HG03196 (cell line): ENCODE data around the gene SPP1.
"Not testable (repeated sequence)": the region's sequence is repeated elsewhere in the genome, so short reads cannot be mapped to it uniquely, and the experiment has no call there.

Experiments
- ATAC-seq: cut with Tn5 transposase; IDR thresholded peaks from one replicate; pipeline ENCODE4 v1.9.1; 2021; ENCODE audit not compliant: unreplicated experiment

SPP1 gene

GRCh38 chr4:87975466-87975865 lies at the start of gene SPP1:
Gene SPP1 (plus strand): TSS chr4:87975714. CDS start chr4:87976896, 1,182 bp downstream.
- peak; percentile 83 for ATAC-seq

GRCh38 chr4:87926554-87927098 lies 48.9 kb upstream of the SPP1 start:
- ATAC-seq, result no peak

- ATAC-seq, result no peak
Measured at GRCh38 chr4:87930629-87931028, 44.9 kb upstream of the SPP1 start.

- no peak for ATAC-seq
Measured at GRCh38 chr4:87931932-87932331, 43.6 kb upstream of the SPP1 start.

- ATAC-seq, result no peak
Measured at GRCh38 chr4:87932718-87933141, 42.8 kb upstream of the SPP1 start.

GRCh38 chr4:87933337-87933736 lies 42.2 kb upstream of the SPP1 start:
- no peak for ATAC-seq

GRCh38 chr4:87934157-87934704 lies 41.3 kb upstream of the SPP1 start:
- no peak for ATAC-seq

- no peak for ATAC-seq
Measured at GRCh38 chr4:87934973-87935372, 40.5 kb upstream of the SPP1 start.

- ATAC-seq, result not testable (repeated sequence)
Measured at GRCh38 chr4:87935954-87936353, 39.6 kb upstream of the SPP1 start.

GRCh38 chr4:87937523-87937922 lies 38.0 kb upstream of the SPP1 start:
- no peak for ATAC-seq

- ATAC-seq, result no peak
Measured at GRCh38 chr4:87938746-87939145, 36.8 kb upstream of the SPP1 start.

GRCh38 chr4:87939978-87940690 lies 35.4 kb upstream of the SPP1 start:
- ATAC-seq, result no peak

GRCh38 chr4:87940809-87941208 lies 34.7 kb upstream of the SPP1 start:
- ATAC-seq, result not testable (repeated sequence)

GRCh38 chr4:87941537-87942392 lies 33.7 kb upstream of the SPP1 start:
- no peak for ATAC-seq

GRCh38 chr4:87943660-87944149 lies 31.8 kb upstream of the SPP1 start:
- ATAC-seq, result no peak

- ATAC-seq, result no peak
Measured at GRCh38 chr4:87944967-87945366, 30.5 kb upstream of the SPP1 start.

- ATAC-seq, result no peak
Measured at GRCh38 chr4:87946766-87947165, 28.7 kb upstream of the SPP1 start.

GRCh38 chr4:87947381-87948160 lies 27.9 kb upstream of the SPP1 start:
- no peak for ATAC-seq

GRCh38 chr4:87949961-87950360 lies 25.6 kb upstream of the SPP1 start:
- ATAC-seq, result no peak

- no peak for ATAC-seq
Measured at GRCh38 chr4:87950493-87950892, 25.0 kb upstream of the SPP1 start.
